Hepatocyte (in vitro differentiated cells): Measurements from ENCODE around the gene CAV1. TPM values are rescaled to one million over a fixed set of nuclear protein-coding genes. Genes with fewer than 3 reads are reported as not detected.
A peak's percentile ranks its signal among the peaks of the same experiment; 100 is the strongest.

Experiments
- DNase-seq: peaks from one replicate; pipeline ENCODE4 v3.0.0-alpha.2; 2016; ENCODE audit warnings: low spot score
- H2AFZ ChIP-seq: fragments of 200-600 bp; sonication (generic); 2 replicates; pipeline ENCODE4 v1.6.0; 2016; ENCODE audit warnings: antibody characterized with exemption, mild to moderate bottlenecking
- H3K27ac ChIP-seq: fragments of 200-600 bp; sonication (generic); 2 replicates; pipeline ENCODE4 v1.5.1; 2016; ENCODE audit warnings: mild to moderate bottlenecking
- H3K27me3 ChIP-seq: fragments of 200-600 bp; sonication (generic); 2 replicates; pipeline ENCODE4 v1.6.1; 2016
- H3K36me3 ChIP-seq: fragments of 200-600 bp; sonication (generic); replicated peaks from 2 replicates; pipeline ENCODE4 v1.5.1; 2016; ENCODE audit warnings: low read depth; ENCODE audit not compliant: insufficient read depth
- H3K4me1 ChIP-seq: fragments of 200-600 bp; sonication (generic); 2 replicates; pipeline ENCODE4 v1.5.1; 2016; ENCODE audit warnings: mild to moderate bottlenecking, moderate library complexity; ENCODE audit not compliant: insufficient read depth
- H3K4me2 ChIP-seq: fragments of 200-600 bp; sonication (generic); 2 replicates; pipeline ENCODE4 v1.6.0; 2016
- H3K4me3 ChIP-seq: fragments of 200-600 bp; sonication (generic); 2 replicates; pipeline ENCODE4 v1.5.1; 2016; ENCODE audit warnings: mild to moderate bottlenecking
- H3K79me2 ChIP-seq: fragments of 200-600 bp; sonication (generic); 2 replicates; pipeline ENCODE4 v1.6.0; 2017; ENCODE audit warnings: mild to moderate bottlenecking
- H3K9me2 ChIP-seq: fragments of 200-600 bp; sonication (generic); replicated peaks from 2 replicates; pipeline ENCODE4 v1.6.0; 2017; ENCODE audit warnings: mild to moderate bottlenecking; ENCODE audit not compliant: insufficient read depth
- H3K9me3 ChIP-seq: fragments of 200-600 bp; sonication (generic); 2 replicates; pipeline ENCODE4 v1.5.1; 2016; ENCODE audit warnings: low read depth, mild to moderate bottlenecking
- H4K20me1 ChIP-seq: fragments of 200-600 bp; sonication (generic); 2 replicates; pipeline ENCODE4 v1.6.0; 2016; ENCODE audit warnings: mild to moderate bottlenecking; ENCODE audit not compliant: insufficient read depth, poor library complexity, severe bottlenecking
- EZH2 ChIP-seq: fragments of 200-600 bp; sonication (generic); IDR thresholded peaks from 2 replicates; pipeline ENCODE4 v1.6.1; 2016; ENCODE audit warnings: antibody characterized with exemption, mild to moderate bottlenecking, borderline replicate concordance
- EZH2phosphoT487 ChIP-seq: fragments of 200-600 bp; sonication (generic); IDR thresholded peaks from one replicate; pipeline ENCODE4 v1.6.1; 2018; ENCODE audit warnings: antibody characterized with exemption, mild to moderate bottlenecking, low read depth, moderate library complexity; ENCODE audit not compliant: unreplicated experiment, severe bottlenecking
- WGBS: methylation state at CpG from one replicate; pipeline ENCODE4 v1.1.6; 2016; ENCODE audit warnings: low lambda C conversion rate; ENCODE audit errors: missing lambda C conversion rate; 5-methylcytosine and 5-hydroxymethylcytosine counted together
- polyA plus RNA-seq: library from polyadenylated mRNA; unstranded; fragments of >200 nt; fragmentation: Nextera tagmentation; extraction: Ambion mirVana; gene quantifications from 2 replicates; pipeline ENCODE4 v1.2.1, GENCODE V29; 2016
- total RNA-seq: library from RNA; depleted of rRNA; stranded (reverse); fragments of >200 nt; gene quantifications from 2 replicates; pipeline ENCODE4 v1.2.3, GENCODE V29; 2014
- TF ChIP-seq, protein P1 (sequence below): fragments of 200-600 bp; sonication (generic); IDR thresholded peaks from 2 replicates; pipeline ENCODE4 v1.5.1; 2016; ENCODE audit warnings: antibody characterized with exemption, mild to moderate bottlenecking; ENCODE audit not compliant: poor library complexity

CAV1 gene
- total and polyA plus RNA-seq, 2 experiments from 2014 or later = 36.0 to 43.3 TPM

DNA sequence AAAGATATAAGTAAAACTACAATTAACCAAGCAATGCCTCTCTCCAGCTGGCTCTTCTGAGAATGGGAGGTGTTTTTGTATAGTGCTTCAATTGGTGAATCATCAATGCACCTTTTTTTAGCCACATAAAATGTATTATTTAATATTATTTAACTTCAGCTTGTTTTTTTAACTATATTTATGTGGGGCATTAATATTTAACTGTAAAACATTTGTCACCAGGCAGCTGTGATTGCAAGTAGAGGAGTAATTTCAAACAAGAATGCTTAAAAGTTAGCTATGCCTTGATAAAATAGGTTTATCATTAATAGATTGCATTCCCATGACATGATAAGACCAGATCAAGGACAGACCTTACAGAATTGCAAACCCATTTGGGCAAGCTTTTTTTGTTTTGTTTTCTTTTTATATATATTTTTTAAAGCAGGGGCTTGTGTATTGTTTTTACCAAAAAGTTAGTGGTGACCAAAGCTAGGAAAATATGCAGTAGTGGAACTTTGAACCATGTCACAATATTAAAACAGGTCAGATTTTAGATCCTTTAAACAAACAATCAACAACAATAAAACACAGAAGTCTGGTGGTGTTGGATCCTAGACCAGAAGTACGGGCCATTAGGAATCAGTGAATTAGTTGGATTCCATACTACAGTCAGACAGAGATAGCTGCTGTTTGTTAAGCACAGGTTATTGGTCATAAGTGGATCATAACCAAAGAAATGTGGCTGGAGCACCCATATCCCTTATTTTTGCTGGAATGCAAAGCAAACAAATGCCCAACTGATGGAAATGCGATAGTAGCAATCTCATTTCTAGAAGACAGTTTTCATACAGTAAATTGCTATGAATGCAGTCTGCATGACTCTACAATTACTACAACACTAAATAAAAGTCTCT, 22.4 kb upstream of the CAV1 start:
- Histone ChIP-seq H3K9me2 (no peaks in the 10 kb centered on the region), H3K36me3 (no peaks in the 10 kb centered on the region), H3K9me3 (no peaks in the 10 kb centered on the region), H3K79me2 (no peaks in the 10 kb centered on the region), H2AFZ (no peak overlapping the region), H3K27me3 (no peaks in the 10 kb centered on the region), H4K20me1 (no peaks in the 10 kb centered on the region), H3K4me1 (peaks cover 10% of the 10 kb centered on the region), H3K4me3 (no peak overlapping the region), H3K27ac (peak overlapping the region; percentile 78), H3K4me2 (peak overlapping the region; percentile 94)
- WGBS = 80% methylated on average over 2 of the region's 2 CpGs
- TF ChIP-seq, protein P1, sequence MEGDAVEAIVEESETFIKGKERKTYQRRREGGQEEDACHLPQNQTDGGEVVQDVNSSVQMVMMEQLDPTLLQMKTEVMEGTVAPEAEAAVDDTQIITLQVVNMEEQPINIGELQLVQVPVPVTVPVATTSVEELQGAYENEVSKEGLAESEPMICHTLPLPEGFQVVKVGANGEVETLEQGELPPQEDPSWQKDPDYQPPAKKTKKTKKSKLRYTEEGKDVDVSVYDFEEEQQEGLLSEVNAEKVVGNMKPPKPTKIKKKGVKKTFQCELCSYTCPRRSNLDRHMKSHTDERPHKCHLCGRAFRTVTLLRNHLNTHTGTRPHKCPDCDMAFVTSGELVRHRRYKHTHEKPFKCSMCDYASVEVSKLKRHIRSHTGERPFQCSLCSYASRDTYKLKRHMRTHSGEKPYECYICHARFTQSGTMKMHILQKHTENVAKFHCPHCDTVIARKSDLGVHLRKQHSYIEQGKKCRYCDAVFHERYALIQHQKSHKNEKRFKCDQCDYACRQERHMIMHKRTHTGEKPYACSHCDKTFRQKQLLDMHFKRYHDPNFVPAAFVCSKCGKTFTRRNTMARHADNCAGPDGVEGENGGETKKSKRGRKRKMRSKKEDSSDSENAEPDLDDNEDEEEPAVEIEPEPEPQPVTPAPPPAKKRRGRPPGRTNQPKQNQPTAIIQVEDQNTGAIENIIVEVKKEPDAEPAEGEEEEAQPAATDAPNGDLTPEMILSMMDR = no peak
- TF ChIP-seq EZH2phosphoT487 = no peak
- TF ChIP-seq EZH2 = no peak
- no peak for DNase-seq

DNA sequence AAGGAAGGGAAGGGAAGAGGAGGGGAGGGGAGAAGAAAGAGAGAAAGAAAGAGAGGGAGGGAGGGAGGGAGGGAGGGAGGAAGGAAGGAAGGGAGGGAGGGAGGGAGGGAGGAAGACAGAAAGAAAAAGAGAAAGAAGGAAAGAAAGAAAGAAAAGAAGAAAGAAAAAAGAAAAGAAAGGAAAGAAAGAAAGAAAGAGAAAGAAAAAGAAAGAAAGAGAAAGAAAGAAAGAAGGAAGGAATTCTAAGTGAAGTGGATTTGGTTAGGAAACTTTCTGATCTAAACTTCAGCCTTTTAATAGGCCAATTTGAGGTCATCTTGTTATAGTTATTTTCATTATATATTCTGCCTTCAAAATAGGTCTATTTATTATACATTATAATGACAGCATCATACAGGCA, 21.0 kb upstream of the CAV1 start:
- no peaks in the 10 kb centered on the region for H3K79me2 ChIP-seq
- H3K36me3 ChIP-seq = no peaks in the 10 kb centered on the region
- no peak overlapping the region for H3K27ac ChIP-seq
- no peak overlapping the region for H2AFZ ChIP-seq
- TF ChIP-seq, protein P1 = no peak
- TF ChIP-seq EZH2phosphoT487 (no peak), EZH2 (no peak)
- no peak overlapping the region for H3K4me3 ChIP-seq
- no peaks in the 10 kb centered on the region for H4K20me1 ChIP-seq
- no peaks in the 10 kb centered on the region for H3K9me3 ChIP-seq
- no peaks in the 10 kb centered on the region for H3K27me3 ChIP-seq
- no peaks in the 10 kb centered on the region for H3K9me2 ChIP-seq
- peaks cover 10% of the 10 kb centered on the region for H3K4me1 ChIP-seq
- H3K4me2 ChIP-seq = no peak overlapping the region
- DNase-seq = no peak

DNA sequence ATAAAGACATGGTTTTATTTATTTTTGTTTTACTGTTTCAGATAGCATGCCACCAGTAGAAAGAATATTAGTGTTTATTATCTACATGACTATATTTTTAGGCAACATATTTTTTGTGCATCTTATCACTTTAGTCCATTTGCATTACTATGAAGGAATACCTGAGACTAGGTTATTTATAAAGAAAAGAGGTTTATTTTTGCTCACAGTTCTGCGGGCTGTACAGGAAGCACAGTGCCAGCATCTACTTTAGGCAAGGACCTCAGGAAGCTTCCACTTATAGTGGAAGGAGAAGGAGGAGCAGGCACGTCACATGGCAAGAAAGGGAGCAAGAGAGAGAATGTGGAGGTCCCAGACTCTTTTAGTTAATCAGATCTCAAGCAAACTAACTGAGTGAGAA, 19.6 kb upstream of the CAV1 start:
- peaks cover 10% of the 10 kb centered on the region for H3K4me1 ChIP-seq
- H3K4me2 ChIP-seq = no peak overlapping the region
- no peak for DNase-seq
- WGBS = 98% methylated on average over 2 of the region's 2 CpGs
- no peaks in the 10 kb centered on the region for H4K20me1 ChIP-seq
- no peak overlapping the region for H3K4me3 ChIP-seq
- no peaks in the 10 kb centered on the region for H3K27me3 ChIP-seq
- H3K79me2 ChIP-seq = no peaks in the 10 kb centered on the region
- H3K9me2 ChIP-seq = no peaks in the 10 kb centered on the region
- H3K9me3 ChIP-seq = no peaks in the 10 kb centered on the region
- TF ChIP-seq EZH2 (no peak), EZH2phosphoT487 (no peak)
- TF ChIP-seq, protein P1 = no peak
- H3K27ac ChIP-seq = no peak overlapping the region
- no peak overlapping the region for H2AFZ ChIP-seq
- H3K36me3 ChIP-seq = no peaks in the 10 kb centered on the region
